Stimulated activated naive CD4-positive, alpha-beta T cell treated with Interleukin-2 at 50 U/mL for 16 hours (primary cell): ENCODE measurements around the gene KLK8.
"Not testable (repeated sequence)": the region's sequence is repeated elsewhere in the genome, so short reads cannot be mapped to it uniquely, and the experiment has no call there.

Source experiments
- DNase-seq: peaks from one replicate; lab custom pipeline; 2025; lab: John Stamatoyannopoulos, UW

The KLK8 gene

DNA sequence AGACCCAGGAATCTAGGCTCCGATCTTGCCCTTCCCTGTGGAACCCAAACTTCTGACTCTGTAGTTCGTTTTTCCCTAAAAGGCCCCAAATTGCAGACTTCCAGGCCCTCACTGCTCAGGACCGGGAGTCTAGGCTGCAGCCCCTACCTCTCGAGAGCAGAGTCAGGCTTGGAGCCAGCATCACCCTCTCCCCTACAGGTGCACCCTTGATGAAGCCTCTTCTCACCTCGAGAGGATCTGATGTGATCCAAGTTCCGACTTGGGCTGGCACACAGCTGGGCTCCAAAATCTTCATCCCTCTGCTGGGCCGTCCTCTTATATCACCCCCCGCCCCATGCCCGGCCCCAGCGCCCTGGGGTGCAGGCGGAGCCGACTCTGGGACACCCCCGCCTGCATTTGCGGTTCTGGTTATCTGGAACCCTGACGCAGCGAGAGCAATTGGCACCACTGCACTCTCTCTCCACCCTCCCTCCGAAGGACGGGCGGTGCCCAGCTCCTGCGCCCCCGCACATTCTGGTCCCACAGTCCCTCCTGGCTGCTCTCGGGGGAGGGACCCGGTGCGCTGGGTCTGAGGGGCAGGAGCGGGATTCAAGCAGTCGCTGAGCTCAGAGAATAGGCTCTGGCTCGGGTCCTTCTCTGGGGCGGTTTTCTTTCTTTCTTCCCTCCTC is 17.6 kb downstream of the KLK8 start, which contains the start of gene KLK7:
Gene KLK7, minus strand, starts transcription at position 293 of the 668 bp plus-strand sequence. CDS start 1,518 bp downstream, outside the sequence.
- DNase-seq = no peak

DNA sequence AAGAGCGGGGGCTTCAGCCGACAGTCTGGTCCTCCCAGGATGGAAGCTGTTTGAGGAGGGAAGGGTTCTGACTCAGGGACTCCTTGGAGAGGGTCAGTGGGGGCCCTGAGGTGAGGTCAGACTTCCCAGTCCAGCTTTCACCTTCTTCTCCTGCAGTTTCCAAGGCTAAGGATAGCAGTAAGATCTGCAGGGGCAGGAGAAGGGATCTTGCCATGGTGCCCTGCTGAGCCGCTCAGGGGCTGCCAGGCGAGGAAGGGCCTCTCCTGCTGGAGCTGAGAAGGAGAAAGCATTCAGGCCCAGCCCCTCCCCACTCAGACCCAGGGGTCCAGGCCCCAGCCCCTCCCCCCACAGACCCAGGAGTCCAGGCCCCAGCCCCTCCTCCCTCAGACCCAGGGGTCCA is 19.2 kb downstream of the KLK8 start:
- no peak for DNase-seq

DNA sequence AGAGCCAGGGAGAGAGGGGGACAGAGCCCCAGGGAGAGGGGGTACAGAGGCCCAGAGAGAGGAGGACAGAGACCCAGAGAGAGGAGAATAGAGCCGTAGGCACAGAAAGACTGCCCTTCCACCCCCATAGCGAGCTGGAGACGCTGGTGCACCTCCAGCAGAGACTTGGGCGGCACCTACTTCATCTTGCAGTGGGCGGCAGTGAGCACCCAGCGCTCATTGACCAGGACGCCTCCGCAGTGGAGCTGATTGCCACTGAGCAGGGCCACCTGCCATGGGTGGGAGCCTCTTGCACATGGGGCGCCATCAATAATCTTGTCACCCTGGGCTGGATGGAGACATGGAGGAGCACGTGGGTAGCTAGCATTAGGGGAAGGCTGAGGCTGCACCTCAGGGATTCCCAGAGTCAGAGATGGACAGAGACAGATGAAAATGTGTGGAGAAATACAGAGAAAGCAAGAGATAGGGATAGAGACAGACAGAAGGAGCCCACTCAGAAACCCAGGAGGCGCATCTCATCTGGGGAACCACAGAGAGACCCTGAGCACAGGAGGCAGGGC is 19.7 kb downstream of the KLK8 start:
- no peak for DNase-seq

DNA sequence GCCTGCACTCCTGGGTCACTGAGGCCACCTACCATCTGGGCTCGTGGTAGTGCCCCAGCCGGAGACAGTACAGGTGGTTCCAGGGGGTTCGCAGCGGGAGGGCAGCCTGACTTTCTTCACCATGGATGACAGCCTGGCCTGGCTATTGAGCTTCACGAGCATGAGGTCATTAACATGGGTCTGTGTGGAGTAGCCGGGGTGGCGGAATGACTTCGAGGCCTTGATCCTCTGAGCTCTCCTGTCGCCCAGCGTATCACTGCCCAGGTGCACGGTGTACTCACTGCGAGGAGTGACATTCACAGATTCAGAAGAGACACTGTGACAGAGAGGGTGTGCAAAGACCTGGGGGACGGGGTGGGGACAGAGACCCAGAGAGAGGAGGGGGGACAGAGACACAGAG is 21.2 kb downstream of the KLK8 start:
- DNase-seq = no peak

DNA sequence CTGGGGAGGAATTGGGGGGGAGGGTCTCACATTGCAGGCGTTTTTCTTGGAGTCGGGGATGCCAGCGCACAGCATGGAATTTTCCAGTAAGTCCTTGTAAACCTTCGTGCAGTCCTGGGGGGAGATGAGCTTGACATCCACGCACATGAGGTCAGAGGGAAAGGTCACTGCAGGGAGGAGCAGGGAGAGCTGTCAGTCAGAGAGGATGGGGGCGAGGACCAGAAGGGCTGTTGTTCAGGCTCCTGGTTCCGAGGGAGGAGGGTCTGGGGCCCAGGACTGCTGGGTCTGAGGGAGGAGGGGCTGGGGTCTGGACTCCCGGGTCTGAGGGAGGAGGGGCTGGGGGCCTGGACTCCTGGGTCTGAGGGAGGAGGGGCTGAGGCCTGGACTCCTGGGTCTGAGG is 21.6 kb downstream of the KLK8 start:
- no peak for DNase-seq

DNA sequence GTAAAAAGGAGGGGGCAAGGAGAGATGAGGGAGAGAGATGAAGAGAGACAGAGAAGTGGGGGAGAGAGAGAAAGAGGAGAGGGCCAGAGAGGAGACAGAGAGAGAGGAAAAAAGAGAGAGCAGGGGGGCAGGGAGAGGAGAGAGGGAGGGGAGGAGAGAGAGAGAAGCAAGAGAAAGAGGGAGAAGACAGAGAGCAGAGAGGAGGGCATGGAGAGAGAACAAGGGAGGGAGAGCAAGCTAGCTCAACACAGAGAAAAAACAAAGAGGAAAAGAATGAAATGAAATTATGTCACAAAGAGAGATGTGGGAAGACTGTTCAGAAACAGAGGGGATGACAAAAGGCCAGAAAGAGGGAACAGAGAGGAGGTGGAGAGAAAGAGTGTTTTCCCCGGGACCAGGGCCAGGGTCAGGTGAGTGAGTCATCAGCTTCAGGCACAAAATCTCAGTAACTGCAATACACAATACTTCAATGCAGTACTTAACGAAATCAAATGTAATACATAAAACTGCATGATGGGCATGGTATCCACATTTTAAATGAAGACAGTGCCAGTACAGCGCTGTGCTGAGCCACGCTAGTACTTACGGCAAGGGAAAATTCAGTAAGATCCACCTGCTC is 22.5 kb downstream of the KLK8 start:
- DNase-seq = no peak

DNA sequence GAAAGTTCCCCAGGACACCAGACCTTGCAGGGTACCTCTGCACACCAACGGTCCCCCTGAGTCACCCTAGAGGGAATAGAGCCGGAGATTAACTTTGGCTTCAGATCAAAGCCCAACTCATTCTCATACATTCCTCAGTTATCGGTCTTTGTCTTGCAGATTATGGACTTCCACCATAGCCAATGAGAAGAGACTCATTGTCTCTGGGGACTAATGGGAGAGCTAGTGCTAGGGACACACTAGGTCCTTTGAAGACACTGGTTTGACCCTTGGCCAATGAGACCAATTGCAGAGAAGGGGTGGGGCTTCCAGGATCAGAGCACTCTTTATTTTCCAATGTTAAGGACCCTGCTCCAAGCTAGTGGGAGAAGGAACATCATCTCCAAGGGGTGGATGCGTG is 23.8 kb downstream of the KLK8 start:
- DNase-seq = no peak

DNA sequence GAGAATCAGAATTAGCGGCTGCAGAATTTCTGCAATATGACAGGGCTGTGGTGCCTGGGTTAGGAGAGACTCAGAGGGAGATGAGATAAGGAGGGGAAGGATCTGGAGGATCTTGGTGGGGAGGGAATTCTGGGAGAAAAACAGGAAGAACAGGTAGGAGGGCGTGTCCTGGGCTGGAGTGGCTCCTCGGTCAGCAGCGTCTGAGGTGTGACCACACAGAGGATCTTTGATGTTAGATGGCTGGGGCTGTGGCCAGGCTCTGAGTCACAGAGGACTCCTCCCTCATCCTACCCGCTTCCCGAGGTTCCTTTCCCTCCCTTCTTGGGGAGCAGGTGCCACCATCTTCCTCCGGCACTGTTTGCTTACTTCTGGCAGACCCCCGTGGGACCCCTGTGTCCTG is 25.6 kb downstream of the KLK8 start:
- DNase-seq = no peak

DNA sequence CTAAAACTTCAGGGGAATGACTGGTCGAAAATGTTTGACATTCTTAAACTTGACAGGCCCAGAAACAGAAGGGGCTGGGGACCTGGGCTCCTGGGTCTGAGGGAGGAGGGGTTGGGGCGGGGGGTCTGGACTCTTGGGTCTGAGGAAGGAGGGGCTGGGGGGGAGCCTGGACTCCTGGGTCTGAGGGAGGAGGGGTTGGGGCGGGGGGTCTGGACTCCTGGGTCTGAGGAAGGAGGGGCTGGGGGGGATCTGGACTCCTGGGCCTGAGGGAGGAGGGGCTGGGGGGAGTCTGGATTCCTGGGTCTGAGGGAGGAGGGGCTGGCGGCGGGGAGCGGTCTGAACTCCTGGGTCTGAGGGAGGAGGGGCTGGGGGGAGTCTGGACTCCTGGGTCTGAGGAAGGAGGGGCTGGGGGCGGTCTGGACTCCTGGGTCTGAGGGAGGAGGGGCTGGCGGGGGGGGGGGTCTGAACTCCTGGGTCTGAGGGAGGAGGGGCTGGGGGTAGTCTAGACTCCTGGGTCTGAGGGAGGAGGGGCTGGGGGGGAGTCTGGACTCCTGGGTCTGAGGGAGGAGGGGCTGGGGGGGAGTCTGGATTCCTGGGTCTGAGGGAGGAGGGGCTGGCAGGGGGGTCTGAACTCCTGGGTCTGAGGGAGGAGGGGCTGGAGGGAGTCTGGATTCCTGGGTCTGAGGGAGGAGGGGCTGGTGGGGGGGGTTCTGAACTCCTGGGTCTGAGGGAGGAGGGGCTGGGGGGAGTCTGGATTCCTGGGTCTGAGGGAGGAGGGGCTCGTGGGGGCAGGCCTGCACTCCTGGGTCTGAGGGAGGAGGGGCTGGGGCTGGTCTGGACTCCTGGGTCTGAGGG is 26.5 kb downstream of the KLK8 start:
- no peak for DNase-seq

DNA sequence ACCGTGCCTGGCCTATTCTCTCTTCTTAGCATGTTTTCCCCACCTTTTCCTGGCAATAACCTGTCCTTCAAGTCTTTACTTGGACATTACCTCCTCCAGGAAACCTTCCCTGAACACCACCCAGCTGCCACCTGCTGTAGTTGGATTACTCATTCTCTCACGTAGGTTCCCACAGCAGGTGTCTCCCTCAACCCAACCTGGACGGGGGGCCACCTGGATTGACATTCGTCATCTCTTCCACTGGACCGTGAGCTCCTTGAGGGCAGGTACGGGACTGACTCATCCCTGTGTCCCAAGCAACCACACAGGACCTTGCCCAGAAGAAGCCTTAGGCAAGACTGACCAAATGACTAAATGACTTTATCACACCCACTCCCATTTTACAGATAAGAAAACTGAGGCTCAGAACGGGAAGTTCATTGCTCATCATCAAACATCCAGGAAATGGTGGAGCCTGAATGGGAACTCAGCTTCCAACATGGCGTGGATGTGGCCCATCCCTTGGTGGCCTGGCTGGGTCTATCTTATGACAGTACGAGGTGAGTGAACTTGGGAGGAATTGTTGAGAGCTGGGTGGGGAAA is 28.5 kb downstream of the KLK8 start:
- DNase-seq = no peak

DNA sequence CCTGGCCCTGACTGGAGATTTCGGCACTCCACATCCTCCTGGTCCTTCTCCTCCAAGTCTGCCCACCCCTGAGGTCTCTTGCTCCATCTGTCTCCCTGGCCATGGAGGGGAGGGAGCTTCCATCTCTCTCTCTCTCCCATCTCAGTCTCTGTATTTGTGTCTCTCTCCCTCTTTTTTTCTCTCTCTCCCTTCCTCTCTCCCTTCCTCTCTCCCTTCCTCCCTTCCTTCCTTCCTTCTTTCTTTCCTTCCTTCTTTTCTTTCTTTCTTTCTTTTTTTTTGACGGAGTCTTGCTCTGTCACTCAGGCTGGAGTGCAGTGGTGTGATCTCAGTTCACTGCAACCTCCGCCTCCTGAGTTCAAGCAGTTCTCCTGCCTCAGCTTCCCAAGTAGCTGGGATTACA is 31.6 kb downstream of the KLK8 start:
- not testable (repeated sequence) for DNase-seq

DNA sequence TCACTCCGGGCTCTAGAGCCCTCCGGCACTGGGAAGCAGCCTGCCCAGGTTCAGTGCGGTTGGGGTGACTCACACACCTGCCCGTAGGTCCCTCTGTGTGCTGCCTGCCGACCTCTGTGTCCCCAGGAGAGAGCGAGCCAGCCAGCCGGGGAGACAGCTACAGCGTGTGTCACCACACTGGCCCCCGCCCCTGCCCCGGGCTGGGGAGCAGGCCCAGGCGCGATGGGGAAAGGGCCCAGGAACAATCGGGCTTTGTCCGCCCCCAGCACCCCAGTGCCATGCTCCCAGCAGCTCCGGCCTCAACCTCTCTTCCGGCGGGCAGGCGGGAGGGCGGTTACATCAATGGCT is 32.0 kb downstream of the KLK8 start, which contains the start of gene KLK6:
Gene KLK6, minus strand, starts transcription at position 179 of the 348 bp plus-strand sequence. CDS start 1,487 bp downstream, outside the sequence.
- DNase-seq = no peak

DNA sequence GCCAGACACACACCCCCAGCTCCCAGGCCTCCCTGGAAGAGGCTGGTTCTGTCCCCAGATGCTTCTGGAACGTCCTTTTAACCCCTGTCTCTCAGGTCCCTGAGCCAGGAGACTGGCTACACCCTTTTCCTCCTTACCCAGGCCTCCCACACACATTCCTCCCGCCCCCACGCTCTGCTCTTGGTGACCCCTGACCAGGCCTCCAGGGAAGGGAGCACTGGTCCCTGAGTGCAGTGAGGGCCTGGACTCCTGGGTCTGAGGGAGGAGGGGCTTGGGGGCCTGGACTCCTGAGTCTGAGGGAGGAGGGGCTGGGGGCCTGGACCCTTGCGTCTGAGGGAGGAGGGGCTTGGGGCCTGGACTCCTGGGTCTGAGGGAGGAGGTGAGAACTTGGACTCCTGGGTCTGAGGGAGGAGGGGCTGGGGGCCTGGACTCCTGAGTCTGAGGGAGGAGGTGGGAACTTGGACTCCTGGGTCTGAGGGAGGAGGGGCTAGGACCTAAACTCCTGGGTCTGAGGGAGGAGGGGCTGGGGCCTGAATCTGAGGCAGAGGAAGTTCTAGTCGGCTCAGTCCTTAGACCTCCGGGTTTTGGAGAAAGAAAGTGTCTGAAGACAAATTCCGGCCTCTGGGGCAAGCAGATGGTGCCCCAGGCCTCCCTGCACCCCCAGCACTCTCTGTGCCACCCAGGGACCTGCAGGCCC is 32.5 kb downstream of the KLK8 start:
- no peak for DNase-seq

DNA sequence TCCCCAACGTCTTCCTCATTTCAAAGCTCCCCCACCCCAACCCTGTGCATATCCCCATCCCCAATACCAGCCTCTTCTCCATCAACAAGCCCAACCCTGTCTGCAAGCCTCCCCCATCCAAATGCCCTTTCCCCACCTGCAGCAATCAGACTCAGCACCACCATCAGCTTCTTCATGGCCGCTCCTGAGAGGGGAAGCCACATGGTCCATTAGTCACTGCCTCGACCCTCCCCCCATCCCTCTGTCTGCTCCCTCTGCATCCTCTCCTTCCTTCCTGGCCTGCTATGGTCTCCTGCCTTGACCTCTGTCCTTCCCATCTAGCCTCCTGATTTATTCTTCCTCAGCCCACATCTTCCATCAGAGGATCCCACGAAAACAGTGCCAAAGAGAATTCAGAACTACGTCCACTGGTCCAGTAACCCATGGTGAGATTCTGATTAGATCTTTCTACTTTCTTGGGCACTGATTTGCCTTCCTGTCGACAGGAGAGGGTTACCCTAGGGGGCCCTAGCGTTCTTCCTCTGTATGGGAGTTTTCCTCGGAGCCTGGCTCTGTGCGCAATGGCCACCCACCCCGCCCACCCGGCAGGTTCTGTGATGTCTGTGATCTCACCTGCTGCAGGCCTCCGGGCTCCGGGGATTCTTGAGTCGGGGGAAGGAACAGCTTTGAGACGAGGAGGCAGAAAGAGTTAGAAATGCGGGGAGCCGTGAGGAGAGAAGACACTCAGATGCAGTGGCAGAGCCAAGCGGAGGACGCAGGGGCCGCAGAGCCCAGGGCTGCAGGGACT is 33.3 kb downstream of the KLK8 start:
- DNase-seq = no peak

DNA sequence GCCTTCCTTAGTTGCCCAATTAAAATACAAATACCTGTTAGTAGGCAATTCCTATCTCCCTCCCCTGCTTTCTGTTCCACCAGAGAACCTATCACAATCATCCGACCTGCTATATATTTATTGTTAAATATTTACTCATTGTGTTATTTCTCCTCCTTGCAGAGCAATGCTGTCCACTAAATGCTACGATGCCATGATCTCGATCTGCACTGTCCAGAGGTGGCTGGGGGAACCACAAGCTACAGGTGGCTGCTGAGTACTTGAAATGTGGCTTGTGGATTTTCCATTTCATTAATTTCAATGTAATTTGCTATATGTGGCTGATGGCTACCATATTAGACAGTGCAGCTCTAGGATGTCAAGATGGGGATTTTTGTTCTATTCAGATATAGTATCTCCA is 37.1 kb downstream of the KLK8 start:
- no peak for DNase-seq

DNA sequence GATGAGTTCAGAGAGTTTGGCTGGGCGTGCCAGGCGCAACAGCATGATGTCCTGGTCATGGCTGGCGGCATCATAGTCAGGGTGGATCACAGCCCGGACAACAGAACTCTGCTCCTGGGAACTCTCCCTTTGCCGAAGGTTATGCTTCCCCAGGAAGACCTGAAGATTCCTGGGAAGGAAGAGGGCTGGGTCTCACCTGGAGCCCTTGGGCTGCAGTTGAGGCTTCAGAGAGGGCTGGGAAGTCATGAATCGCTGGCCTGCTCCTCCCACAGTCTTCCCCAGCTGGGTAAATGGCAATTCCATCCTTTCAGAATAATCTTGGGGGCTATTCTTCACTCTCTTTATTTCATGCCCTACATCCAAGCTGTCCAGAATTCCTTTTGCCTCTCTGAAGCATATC is 38.0 kb downstream of the KLK8 start:
- no peak for DNase-seq

DNA sequence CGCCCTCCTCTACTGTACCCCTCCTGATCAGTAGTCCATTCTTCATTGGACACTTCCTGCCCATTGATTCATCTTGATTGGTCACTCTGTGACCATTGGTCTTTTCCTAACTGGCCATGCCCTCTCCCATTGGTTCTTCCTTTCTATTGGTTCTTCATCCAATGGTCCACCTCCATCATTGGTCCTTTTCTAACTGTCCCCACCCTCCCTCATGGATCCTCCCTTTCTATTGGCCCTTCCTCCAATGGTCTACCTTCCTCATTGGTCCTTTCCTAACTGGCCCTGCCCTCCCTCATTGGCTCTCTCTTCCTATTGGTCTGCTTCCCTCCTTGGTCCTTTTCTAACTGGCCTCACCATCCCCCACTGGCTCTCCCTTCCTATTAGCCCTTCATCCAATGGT is 39.2 kb downstream of the KLK8 start:
- DNase-seq = no peak

DNA sequence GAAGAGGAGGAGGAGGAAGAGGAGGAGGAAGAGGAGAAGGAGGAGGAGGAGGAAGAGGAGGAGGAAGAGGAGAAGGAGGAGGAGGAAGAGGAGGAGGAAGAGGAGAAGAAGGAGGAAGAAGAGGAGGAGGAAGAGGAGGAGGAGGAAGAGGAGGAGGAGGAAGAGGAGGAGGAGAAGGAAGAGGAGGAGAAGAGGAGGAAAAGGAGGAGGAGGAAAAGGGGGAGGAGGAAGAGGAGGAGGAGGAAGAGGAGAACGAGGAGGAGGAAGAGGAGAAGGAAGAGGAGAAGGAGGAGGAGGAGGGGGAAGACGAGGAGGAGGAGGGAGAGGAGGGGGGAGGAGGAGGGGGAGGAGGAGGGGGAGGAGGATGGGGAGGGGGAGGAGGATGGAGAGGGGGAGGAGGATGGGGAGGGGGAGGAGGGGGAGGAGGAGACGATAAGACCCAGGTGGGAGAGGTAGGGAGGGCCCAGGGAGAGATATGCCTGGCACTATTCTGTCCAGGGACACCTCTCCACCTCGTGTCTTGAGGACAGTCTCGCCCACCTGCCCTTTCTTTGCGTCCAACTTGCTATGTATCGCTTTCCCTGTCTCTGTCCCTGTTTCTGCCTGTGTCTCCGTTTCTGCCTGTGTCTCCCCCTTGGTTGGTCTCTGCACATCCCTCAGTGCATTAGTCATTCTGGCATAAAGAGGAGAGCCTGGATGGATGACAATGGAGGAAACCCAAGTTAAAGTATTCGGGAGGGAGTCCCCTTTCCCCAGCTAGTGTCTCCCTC is 41.5 kb downstream of the KLK8 start:
- DNase-seq = no peak

DNA sequence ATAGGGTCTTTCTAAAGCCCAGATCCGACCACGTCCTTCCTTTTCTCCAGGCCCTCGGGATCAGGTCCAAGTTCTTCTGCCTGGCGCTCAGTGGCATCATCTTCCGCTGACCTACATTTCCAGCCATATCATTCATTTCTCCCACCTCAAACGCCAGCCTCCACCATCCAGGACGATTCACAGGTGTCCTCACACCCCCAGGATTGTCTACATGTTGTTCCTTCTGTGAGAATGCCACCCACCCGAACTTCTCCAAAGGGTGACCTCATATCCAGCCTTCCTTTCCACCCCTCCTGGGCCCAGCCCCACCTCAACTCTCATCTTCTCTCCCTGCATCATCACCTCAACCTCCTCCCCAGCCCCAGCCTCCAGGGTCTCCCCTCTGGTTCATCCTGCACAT is 43.8 kb downstream of the KLK8 start:
- DNase-seq = no peak

DNA sequence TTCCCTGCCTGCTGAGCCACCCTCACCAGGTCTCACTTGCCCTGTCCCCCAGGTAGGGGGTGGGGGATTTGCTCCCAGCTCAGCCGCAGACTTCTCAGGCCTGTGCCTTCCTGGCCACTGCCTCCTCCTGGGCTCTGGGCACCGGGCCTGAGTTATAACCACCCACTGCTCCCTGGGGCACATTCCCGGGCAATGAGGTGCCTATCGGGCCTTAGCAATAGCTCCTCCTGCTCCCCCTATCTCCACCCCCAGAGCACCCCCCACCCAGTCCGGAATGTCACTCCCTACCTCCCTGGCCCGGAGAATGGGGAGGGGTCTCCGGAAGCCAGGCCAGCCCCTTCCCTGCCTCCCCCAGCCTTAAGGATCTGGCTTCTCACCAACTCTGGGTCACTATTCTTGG is 48.5 kb downstream of the KLK8 start, which contains the start of gene KLK5:
Gene KLK5, minus strand, starts transcription at position 129 of the 400 bp plus-strand sequence. CDS start 381 bp downstream, outside the sequence.
- no peak for DNase-seq
